ENCODE measurements around the gene COL18A1.

COL18A1 gene

DNA sequence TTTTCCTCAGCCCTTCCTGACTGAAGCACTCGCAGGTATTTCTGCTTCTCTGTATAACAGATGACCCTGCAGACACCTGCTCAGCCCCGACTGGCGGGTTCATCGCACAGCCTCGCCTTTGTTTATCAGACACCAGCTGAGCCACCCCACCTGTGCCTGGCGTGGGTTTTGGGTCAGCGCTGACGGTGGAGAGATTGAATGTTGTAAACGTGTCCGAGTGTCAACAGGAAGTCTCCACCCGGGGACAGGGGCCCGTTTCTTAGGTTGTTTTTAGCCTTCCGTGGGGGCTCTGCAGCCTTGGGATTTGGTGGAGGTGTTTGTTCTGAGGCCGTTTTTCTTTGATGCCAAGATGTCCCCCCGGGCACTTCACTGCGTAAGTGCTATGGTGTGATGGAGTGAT, 60.1 kb downstream of the COL18A1 start:
- no peak for DNase-seq

- DNase-seq, result no peak
Observed at GRCh38 chr21:45465611-45466329, 60.8 kb downstream of the COL18A1 start.

- peak in 1 of 51 donors; percentile 36 for DNase-seq
Observed at GRCh38 chr21:45466330-45467220, 61.6 kb downstream of the COL18A1 start.

DNA sequence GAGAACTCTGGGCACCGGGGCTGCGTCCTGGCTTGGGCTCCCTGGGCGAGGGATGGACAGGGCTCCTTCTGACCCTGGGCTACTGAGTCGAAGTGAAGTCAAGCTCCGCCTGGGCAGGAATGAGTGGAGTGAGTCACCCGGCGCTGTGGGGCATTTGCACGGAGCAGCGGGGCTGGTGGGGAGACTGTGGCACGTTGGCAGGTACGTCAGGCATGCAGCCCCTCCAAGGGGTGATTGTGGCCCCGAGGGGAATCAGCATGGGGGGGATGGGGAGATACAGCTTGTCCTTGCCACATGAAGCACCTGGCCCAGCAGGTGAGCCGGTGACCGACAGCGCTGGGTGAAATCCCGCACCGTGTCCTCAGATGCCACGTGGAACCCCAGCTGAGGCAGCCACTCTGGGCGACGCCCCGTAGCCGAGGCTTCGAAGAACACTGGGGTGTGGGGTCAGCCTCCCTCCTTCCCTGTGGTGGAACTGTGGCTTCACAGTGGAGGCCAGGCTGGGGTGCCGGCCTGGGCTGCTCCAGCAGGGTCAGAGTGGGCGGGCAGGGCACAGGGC, 62.3 kb downstream of the COL18A1 start:
- no peak for DNase-seq

DNA sequence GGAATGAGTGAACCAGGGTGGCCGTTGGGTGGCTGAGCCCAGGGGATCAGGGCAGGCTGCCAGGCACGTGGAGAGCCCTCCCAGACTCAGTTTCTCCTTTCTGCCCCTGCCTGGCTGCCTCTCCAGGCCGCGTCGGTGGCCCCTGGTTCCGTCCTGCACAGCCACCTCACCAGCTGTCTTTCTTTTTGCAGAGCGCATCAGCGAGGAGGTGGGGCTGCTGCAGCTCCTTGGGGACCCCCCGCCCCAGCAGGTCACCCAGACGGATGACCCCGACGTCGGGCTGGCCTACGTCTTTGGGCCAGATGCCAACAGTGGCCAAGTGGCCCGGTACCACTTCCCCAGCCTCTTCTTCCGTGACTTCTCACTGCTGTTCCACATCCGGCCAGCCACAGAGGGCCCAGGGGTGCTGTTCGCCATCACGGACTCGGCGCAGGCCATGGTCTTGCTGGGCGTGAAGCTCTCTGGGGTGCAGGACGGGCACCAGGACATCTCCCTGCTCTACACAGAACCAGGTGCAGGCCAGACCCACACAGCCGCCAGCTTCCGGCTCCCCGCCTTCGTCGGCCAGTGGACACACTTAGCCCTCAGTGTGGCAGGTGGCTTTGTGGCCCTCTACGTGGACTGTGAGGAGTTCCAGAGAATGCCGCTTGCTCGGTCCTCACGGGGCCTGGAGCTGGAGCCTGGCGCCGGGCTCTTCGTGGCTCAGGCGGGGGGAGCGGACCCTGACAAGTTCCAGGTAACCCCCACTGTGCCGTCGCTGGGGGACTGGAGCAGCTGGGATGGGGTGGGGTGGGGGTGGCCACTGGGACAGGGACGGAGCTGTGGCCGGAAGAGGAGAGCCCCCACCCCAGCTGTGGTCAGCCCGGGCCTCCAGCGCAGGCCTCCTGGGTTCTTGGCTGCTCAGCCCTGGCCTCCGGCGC, 63.3 kb downstream of the COL18A1 start:
- no peak for DNase-seq

- DNase-seq, result no peak
Observed at GRCh38 chr21:45468971-45469272, 64.0 kb downstream of the COL18A1 start.

GRCh38 chr21:45469273-45470086, 64.5 kb downstream of the COL18A1 start:
- peak in 31 of 51 donors; percentile 12 to 81 (median 48) for DNase-seq

DNA sequence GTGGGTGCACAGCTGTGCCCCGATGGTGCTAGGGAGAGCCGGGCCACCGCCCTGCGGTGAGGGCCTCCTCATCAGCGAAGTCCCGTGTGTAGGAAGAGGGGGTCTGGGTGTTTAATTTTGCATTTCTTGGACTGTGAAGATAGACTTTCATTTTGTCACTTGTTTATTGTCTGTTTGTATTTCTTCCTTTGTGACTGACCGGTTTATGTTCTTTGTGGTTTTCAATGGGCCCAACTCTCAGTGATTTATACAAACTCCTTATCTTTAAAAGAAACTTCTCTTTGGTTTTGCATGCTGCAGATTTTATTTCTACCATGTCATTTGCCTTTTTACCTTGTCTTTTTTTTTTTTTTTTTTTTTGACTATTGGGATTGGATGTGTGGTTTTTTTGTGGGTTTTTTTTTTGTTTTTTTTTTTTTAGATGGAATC, 65.1 kb downstream of the COL18A1 start:
- no peak for DNase-seq

- peak in 1 of 51 donors; percentile 37 for DNase-seq
Observed at GRCh38 chr21:45470773-45471524, 66.0 kb downstream of the COL18A1 start.

DNA sequence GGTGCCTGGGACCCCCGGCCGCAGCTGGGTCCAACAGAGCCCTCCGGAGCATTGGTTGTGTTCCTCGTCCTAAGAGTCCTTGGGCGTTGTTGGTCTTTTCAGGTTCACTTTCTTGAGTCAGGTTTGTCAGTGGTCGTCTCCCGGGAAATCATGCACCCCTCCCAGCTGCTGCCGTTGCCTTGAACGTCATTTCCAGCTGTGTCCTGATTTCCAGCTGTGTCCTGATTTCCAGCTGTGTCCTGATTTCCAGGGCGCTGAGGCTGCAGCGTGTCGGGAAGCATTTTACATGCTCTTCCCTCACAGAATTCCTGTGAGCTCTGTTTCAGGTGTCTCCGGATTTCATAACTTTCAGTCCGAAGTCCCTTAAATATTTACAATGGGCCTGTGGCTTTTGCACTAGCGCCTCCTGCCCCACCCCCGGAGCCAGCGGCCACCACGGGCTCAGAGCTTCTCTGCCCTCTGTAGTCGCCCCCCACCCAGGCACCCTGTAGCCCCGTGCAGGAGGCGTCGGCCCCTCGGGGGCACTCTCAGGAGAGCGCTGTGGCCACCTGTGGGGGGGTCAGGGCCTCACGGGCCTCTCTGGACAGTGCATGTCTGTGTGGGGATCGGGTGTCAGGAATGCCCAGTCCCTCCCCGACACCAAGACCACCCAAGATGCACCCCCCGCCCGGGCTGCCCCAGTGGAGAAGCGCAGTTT, 66.7 kb downstream of the COL18A1 start:
- DNase-seq, result no peak

DNA sequence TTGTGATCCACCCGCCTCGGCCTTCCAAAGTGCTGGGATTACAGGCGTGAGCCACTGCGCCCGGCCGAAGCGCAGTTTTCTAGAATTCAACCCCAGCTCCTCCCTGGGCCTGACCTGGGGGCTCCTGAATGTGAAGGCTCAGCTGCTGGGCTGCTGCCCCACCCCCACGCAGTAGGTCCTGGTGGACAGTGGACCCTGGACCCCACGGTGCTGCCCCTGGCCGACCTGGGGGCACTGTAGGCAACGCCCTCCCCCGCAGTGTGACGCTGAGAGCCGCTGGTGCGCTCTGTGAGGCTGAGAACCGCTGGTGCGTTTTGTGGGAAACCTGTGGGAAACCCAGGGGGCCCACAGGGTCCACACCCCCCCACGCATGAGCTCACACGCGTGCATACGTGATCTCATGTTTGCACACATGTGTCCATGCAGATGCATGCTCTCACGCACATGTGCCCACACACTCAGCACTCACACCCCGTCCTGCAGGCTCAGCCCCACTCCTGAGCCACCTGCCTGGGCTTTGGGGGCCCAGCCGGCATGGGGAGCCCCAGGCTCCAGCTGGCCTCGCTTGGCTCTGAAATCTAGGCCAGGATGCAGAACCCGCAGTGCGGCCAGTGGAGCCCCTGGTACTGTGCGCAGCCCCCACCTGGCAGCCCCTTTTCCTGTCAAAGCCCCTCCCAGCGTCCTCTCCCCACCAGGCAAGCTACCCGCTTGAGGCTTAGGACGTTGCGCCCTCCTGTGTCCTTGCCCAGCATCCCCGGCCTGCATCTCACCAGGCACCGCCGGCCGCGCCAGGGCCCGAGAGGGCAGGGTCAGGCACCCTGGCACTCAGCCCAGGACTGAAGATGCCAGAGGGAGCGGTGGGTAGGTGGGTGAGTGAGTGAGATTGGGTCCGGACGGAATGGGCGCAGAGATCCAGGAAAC, 67.7 kb downstream of the COL18A1 start:
- peak in 10 of 51 donors; percentile 16 to 39 (median 28) for DNase-seq

GRCh38 chr21:45473496-45474322, 68.7 kb downstream of the COL18A1 start:
- no peak for DNase-seq

DNA sequence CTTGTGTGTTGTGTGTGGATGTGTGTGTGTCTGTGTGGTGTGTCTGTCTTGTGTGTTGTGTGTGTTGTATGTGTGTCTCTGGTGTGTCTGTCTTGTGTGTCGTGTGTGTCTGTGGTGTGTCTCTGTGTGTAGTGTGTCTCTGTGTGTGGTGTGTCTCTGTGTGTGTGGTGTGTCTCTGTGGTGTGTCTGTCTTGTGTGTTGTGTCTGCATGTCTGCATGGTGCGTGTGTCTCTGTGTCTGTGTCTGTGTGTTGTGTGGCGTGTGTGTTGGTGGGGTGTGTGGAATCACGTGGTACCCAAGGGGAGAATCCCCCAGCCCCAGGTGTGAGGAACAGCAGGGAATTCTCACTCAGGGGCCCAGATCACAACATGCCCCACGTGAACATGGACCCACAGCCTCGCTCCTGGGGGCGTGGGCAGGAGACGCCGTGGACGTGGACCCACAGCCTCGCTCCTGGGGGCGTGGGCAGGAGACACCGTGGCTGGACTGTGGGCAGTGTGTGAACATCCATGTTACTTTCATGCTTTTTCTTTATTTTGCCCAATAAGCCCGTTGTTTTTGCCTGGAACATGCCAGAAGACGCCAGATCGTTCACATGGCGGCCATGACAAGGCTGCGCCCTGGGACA, 69.5 kb downstream of the COL18A1 start:
- DNase-seq, result no peak

GRCh38 chr21:45475004-45475685, 70.2 kb downstream of the COL18A1 start:
- no peak for DNase-seq

DNA sequence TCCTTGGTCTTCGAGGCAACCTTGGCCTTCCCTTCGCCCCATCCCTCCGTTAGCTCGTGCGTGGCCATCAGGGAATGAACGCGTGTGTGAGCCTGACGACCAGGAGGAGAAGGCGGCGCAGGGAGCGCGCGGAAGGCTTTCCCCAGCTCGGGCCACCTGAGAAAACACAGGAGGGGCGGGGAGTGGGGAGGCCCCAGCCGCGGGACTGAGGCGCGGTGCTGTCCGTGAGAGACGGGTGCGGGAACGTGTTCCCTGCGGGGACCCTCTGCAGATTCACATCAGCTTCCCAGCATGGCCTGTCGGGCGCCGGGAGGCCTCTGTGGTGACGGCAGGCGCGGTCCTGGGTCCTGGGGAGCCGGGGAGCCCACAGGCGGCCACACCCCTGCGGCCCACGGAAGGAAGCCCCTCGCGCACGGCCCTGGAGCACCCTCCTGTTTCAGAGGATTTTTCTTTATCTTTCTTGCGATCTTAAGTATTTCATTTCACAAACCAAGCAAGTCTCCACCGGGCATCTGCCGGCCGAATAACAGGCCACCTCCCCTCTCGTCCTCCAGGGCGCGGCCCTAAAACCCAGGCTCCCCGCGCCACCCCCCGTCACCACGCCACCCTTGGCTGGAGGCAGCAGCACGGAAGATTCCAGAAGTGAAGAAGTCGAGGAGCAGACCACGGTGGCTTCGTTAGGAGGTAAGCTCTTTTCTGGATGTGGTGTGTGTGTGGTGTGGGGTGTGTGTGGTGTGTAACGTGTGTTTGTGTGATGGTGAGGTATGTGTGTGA, 71.0 kb downstream of the COL18A1 start:
- no peak for DNase-seq
